Peyer's patch (tissue), 4 donors: ENCODE measurements around the gene PLPP3. TPM values are rescaled to one million over a fixed set of nuclear protein-coding genes. Genes with fewer than 3 reads are reported as not detected.

ENCODE experiments used
- DNase-seq, 3 donors: peaks; one replicate each; pipeline ENCODE4 v3.0.0-alpha.2; 2017 to 2019
- H3K27ac ChIP-seq, 4 donors: fragments of 200-600 bp; sonication (generic); one replicate each; pipeline ENCODE4 v1.5.1; 2016 to 2019
- H3K27me3 ChIP-seq, 2 donors: fragments of 200-600 bp; sonication (generic); one replicate each; pipeline ENCODE4 v1.5.1; 2019
- H3K36me3 ChIP-seq, 3 donors: fragments of 200-600 bp; sonication (generic); one replicate each; pipeline ENCODE4 v1.5.1; 2016 to 2019
- H3K4me1 ChIP-seq, 4 donors: fragments of 200-600 bp; sonication (generic); one replicate each; pipeline ENCODE4 v1.5.1; 2016 to 2019
- H3K4me3 ChIP-seq, 4 donors: fragments of 200-600 bp; sonication (generic); 1 replicate in 3 of 4; 2 replicates in 1 of 4; pipeline ENCODE4 v1.5.1; 2016 to 2019; ENCODE audit warnings: mild to moderate bottlenecking in 1 of 4
- H3K9me3 ChIP-seq, 4 donors: fragments of 200-600 bp; sonication (generic); one replicate each; pipeline ENCODE4 v1.5.1; 2016 to 2019; ENCODE audit warnings: mild to moderate bottlenecking in 1 of 4
- POLR2A ChIP-seq, 2 donors: fragments of 450-650 bp; IDR thresholded peaks; one replicate each; pipeline ENCODE4 v1.5.1; 2017; ENCODE audit warnings: antibody characterized with exemption in 2 of 2, mild to moderate bottlenecking in 2 of 2, moderate library complexity in 2 of 2
- total RNA-seq, 4 donors: library from RNA; depleted of rRNA; stranded (reverse); fragments of >200 nt; gene quantifications; one replicate each; pipeline ENCODE4 v1.1.0, GENCODE V29; 2016
- TF ChIP-seq, protein P1 (sequence below), 6 experiments: fragments of 450-650 bp in 4 of 6; fragments of 200-600 bp in 2 of 6; sonication (generic) in 1 of 6; IDR thresholded peaks; one replicate each; pipeline ENCODE4 v1.5.1; 2017 to 2019; ENCODE audit warnings: antibody characterized with exemption in 6 of 6, mild to moderate bottlenecking in 3 of 6, moderate library complexity in 1 of 6

Gene PLPP3
- total RNA-seq, 4 donors from 2014 or later = 27.0 to 63.7 (median 37.6) TPM

DNA sequence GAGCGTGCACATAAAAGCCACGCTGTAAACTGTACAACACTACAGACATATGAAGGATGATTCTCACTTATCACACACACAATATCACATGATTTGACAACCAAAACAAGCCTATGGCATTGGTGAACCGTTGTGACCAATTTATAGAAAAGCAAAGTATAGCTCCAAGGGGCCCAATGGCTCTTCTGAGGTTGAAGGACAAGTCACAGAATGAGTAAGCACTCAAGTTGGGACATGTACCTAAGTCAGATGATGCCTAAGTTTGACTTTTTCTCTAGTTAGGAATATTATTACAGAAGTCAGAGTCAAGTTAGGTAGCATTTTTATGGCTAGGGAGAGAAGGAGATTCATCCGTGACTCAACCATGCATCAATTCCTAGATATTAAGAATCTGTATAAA is 45.7 kb downstream of the PLPP3 start:
- H3K36me3 ChIP-seq = peaks cover 0 to 19% (median 0%) of the 10 kb centered on the region in 3 donors
- no peak for TF ChIP-seq POLR2A (IDR thresholded peaks at IDR 0.05)
- TF ChIP-seq, protein P1, sequence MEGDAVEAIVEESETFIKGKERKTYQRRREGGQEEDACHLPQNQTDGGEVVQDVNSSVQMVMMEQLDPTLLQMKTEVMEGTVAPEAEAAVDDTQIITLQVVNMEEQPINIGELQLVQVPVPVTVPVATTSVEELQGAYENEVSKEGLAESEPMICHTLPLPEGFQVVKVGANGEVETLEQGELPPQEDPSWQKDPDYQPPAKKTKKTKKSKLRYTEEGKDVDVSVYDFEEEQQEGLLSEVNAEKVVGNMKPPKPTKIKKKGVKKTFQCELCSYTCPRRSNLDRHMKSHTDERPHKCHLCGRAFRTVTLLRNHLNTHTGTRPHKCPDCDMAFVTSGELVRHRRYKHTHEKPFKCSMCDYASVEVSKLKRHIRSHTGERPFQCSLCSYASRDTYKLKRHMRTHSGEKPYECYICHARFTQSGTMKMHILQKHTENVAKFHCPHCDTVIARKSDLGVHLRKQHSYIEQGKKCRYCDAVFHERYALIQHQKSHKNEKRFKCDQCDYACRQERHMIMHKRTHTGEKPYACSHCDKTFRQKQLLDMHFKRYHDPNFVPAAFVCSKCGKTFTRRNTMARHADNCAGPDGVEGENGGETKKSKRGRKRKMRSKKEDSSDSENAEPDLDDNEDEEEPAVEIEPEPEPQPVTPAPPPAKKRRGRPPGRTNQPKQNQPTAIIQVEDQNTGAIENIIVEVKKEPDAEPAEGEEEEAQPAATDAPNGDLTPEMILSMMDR (IDR thresholded peaks at IDR 0.05) = no peak
- no peaks in the 10 kb centered on the region for H3K9me3 ChIP-seq
- no peak for DNase-seq
- H3K4me3 ChIP-seq = no peak overlapping the region
- H3K4me1 ChIP-seq = peaks cover under 1 to 20% (median 5%) of the 10 kb centered on the region in 4 donors
- no peak overlapping the region for H3K27ac ChIP-seq
- H3K27me3 ChIP-seq = no peaks in the 10 kb centered on the region

GRCh38 chr1:56533197-56533596 is 46.2 kb downstream of the PLPP3 start:
- Histone ChIP-seq H3K27me3 (no peaks in the 10 kb centered on the region), H3K4me3 (no peak overlapping the region), H3K36me3 (peaks cover 0 to 19% (median 0%) of the 10 kb centered on the region in 3 donors), H3K27ac (no peak overlapping the region), H3K9me3 (no peaks in the 10 kb centered on the region), H3K4me1 (peaks cover 4 to 24% (median 6%) of the 10 kb centered on the region in 4 donors)
- DNase-seq = no peak
- TF ChIP-seq, protein P1 (IDR thresholded peaks at IDR 0.05) = no peak
- TF ChIP-seq POLR2A (IDR thresholded peaks at IDR 0.05) = no peak

DNA sequence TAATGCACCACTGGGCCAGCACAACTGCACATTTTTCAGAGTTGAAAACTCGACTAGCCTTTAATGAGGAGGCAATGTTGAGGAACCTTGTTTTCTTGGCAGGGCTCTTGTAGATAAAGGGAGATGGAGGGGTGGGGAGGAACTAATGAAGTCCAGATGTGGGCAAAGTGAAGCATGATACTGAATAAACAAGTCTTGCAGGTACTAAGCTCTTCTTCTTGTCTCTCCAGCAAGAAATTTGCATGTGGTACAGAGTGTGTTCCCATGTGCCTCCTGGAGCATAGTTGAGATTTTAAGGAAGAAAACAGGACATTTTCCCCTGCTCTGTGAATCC is 47.0 kb downstream of the PLPP3 start:
- H3K36me3 ChIP-seq = peaks cover 0 to 19% (median 0%) of the 10 kb centered on the region in 3 donors
- no peak for DNase-seq
- H3K4me3 ChIP-seq = no peak overlapping the region
- peaks cover 7 to 33% (median 9%) of the 10 kb centered on the region in 4 donors for H3K4me1 ChIP-seq
- TF ChIP-seq, protein P1 (IDR thresholded peaks at IDR 0.05) = no peak
- no peaks in the 10 kb centered on the region for H3K9me3 ChIP-seq
- no peaks in the 10 kb centered on the region for H3K27me3 ChIP-seq
- H3K27ac ChIP-seq = no peak overlapping the region

DNA sequence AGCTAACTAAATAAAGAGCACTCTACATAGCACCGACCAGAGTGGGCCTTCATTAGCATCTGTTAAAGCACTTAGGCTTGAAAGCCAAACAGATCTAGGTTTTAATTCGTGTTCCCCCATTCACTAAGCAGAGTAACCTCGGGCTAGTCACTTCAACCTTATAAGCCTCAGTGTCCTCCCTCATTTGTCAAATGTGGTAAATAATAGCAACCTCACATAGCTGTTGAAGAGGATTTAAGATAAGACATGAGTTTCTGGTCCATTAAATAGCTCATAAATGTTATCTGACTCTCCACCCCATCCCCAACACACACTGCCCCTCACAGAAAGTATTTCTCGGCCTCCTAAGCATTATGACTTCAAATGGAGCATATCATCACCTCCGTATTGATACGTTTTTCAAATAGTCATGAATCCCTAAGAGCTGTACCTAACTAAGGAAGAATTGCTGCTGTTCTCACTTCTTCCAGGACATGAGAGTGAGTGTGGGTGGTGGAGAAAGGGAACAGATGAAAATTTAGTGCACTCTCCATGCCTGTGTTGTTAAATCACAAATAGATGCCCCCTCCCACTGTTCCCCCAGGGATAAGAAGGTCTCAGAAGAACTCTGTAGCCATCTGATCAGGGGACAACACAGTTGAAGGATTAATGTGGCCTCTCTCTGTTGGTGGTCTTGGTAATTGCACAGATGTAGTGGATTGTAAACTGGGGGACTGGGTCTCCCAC is 47.6 kb downstream of the PLPP3 start:
- Histone ChIP-seq H3K27me3 (no peaks in the 10 kb centered on the region), H3K4me1 (peaks cover 7 to 38% (median 9%) of the 10 kb centered on the region in 4 donors), H3K27ac (no peak overlapping the region), H3K36me3 (peaks cover 0 to 19% (median 0%) of the 10 kb centered on the region in 3 donors), H3K9me3 (no peaks in the 10 kb centered on the region), H3K4me3 (no peak overlapping the region)
- no peak for TF ChIP-seq POLR2A (IDR thresholded peaks at IDR 0.05)
- TF ChIP-seq, protein P1 (IDR thresholded peaks at IDR 0.05) = no peak
- no peak for DNase-seq

- H3K36me3 ChIP-seq = peaks cover 0 to 7% (median 0%) of the 10 kb centered on the region in 3 donors
- H3K27ac ChIP-seq = no peak overlapping the region
- no peaks in the 10 kb centered on the region for H3K9me3 ChIP-seq
- no peaks in the 10 kb centered on the region for H3K27me3 ChIP-seq
- DNase-seq = no peak
- TF ChIP-seq, protein P1 (IDR thresholded peaks at IDR 0.05) = no peak
- TF ChIP-seq POLR2A (IDR thresholded peaks at IDR 0.05) = no peak
- H3K4me3 ChIP-seq = no peak overlapping the region
- peaks cover 10 to 50% (median 22%) of the 10 kb centered on the region in 4 donors for H3K4me1 ChIP-seq
These were observed 49.6 kb downstream of the PLPP3 start for GRCh38 chr1:56529801-56530200.
